KMS-11 (cell line): ENCODE measurements around the gene FXYD1.
A peak's percentile ranks its signal among the peaks of the same experiment; 100 is the strongest.

Source experiments
- H2AFZ ChIP-seq: fragments of 200-600 bp; sonication (generic); 2 replicates; pipeline ENCODE4 v1.6.1; 2016; ENCODE audit warnings: antibody characterized with exemption, mixed run types, low read depth
- H3K27ac ChIP-seq: fragments of 200-600 bp; sonication (generic); 2 replicates; pipeline ENCODE4 v1.6.1; 2016; ENCODE audit warnings: mild to moderate bottlenecking, mixed run types
- H3K27me3 ChIP-seq: fragments of 200-600 bp; sonication (generic); 2 replicates; pipeline ENCODE4 v1.6.1; 2017; ENCODE audit warnings: mild to moderate bottlenecking, low read depth, mixed run types, moderate library complexity; ENCODE audit not compliant: insufficient read depth
- H3K36me3 ChIP-seq: fragments of 200-600 bp; sonication (generic); 2 replicates; pipeline ENCODE4 v1.6.1; 2017; ENCODE audit warnings: mild to moderate bottlenecking, mixed run types; ENCODE audit not compliant: insufficient read depth
- H3K4me1 ChIP-seq: fragments of 200-600 bp; sonication (generic); 2 replicates; pipeline ENCODE4 v1.6.1; 2016; ENCODE audit warnings: mild to moderate bottlenecking, low read depth, mixed run types; ENCODE audit not compliant: poor library complexity, severe bottlenecking
- H3K4me2 ChIP-seq: fragments of 200-600 bp; sonication (generic); 2 replicates; pipeline ENCODE4 v1.7.0; 2016; ENCODE audit warnings: mild to moderate bottlenecking, mixed run types
- H3K4me3 ChIP-seq: fragments of 200-600 bp; sonication (generic); IDR thresholded peaks from 2 replicates; pipeline ENCODE4 v1.6.1; 2017; ENCODE audit warnings: low read depth, low read length, mixed read lengths; ENCODE audit not compliant: insufficient read depth
- H3K79me2 ChIP-seq: fragments of 200-600 bp; sonication (generic); 2 replicates; pipeline ENCODE4 v1.6.1; 2016; ENCODE audit warnings: low read depth, mixed run types; ENCODE audit not compliant: insufficient read depth
- H3K9ac ChIP-seq: fragments of 200-600 bp; sonication (generic); 2 replicates; pipeline ENCODE4 v1.6.1; 2016; ENCODE audit warnings: mild to moderate bottlenecking, mixed run types
- H4K20me1 ChIP-seq: fragments of 200-600 bp; sonication (generic); 2 replicates; pipeline ENCODE4 v1.6.1; 2016; ENCODE audit warnings: mild to moderate bottlenecking, mixed run types; ENCODE audit not compliant: insufficient read depth
- CTCF ChIP-seq: fragments of 200-600 bp; sonication (generic); conservative IDR thresholded peaks from 2 replicates; pipeline ENCODE4 v1.6.1; 2017; ENCODE audit warnings: low read depth, mild to moderate bottlenecking, antibody characterized with exemption, low read length, moderate library complexity, mixed read lengths

The FXYD1 gene

GRCh38 chr19:35135389-35135909 lies 3.2 kb upstream of the FXYD1 start:
- Histone ChIP-seq H3K9ac (no peak overlapping the region), H3K4me3 (no peak overlapping the region), H2AFZ (no peak overlapping the region), H3K27ac (no peak overlapping the region), H3K4me2 (no peak overlapping the region), H3K27me3 (peaks cover 14% of the 10 kb centered on the region; the same call in 1 of the 2 replicates), H3K36me3 (no peaks in the 10 kb centered on the region), H3K4me1 (no peaks in the 10 kb centered on the region), H4K20me1 (no peaks in the 10 kb centered on the region), H3K79me2 (no peaks in the 10 kb centered on the region)
- TF ChIP-seq CTCF, result peak; percentile 81

GRCh38 chr19:35136231-35136630 lies 2.4 kb upstream of the FXYD1 start:
- Histone ChIP-seq H3K27me3 (peaks cover 8% of the 10 kb centered on the region; the same call in 1 of the 2 replicates), H3K4me1 (no peaks in the 10 kb centered on the region), H3K9ac (no peak overlapping the region), H3K4me2 (no peak overlapping the region), H3K79me2 (no peaks in the 10 kb centered on the region), H3K27ac (no peak overlapping the region), H2AFZ (no peak overlapping the region), H3K4me3 (no peak overlapping the region), H3K36me3 (no peaks in the 10 kb centered on the region), H4K20me1 (no peaks in the 10 kb centered on the region)
- no peak for TF ChIP-seq CTCF

GRCh38 chr19:35136977-35137702 lies 1.5 kb upstream of the FXYD1 start:
- Histone ChIP-seq H3K4me3 (no peak overlapping the region), H3K27ac (no peak overlapping the region), H3K79me2 (no peaks in the 10 kb centered on the region), H3K4me1 (peaks cover 7% of the 10 kb centered on the region), H3K9ac (no peak overlapping the region), H3K27me3 (peaks cover 6% of the 10 kb centered on the region; the same call in 1 of the 2 replicates), H4K20me1 (no peaks in the 10 kb centered on the region), H2AFZ (no peak overlapping the region), H3K4me2 (no peak overlapping the region), H3K36me3 (no peaks in the 10 kb centered on the region)
- TF ChIP-seq CTCF, result no peak

- Histone ChIP-seq H3K9ac (no peak overlapping the region), H3K4me2 (peak overlapping the region; percentile 39; the same call in 1 of the 2 replicates), H3K27me3 (peaks cover 13% of the 10 kb centered on the region; the same call in 1 of the 2 replicates), H3K27ac (no peak overlapping the region), H3K4me3 (no peak overlapping the region), H2AFZ (peak overlapping the region; percentile 57; the same call in 1 of the 2 replicates), H4K20me1 (no peaks in the 10 kb centered on the region), H3K36me3 (no peaks in the 10 kb centered on the region), H3K4me1 (peaks cover 7% of the 10 kb centered on the region), H3K79me2 (no peaks in the 10 kb centered on the region)
- TF ChIP-seq CTCF, result no peak
Measured at GRCh38 chr19:35140207-35140961, 1.8 kb downstream of the FXYD1 start.
